GM20000 (cell line): ENCODE results near the gene BAHCC1.
"Not testable (repeated sequence)": the region's sequence is repeated elsewhere in the genome, so short reads cannot be mapped to it uniquely, and the experiment has no call there.

ENCODE experiments used
- DNase-seq: peaks from one replicate; pipeline ENCODE4 v3.0.0; 2012; ENCODE audit warnings: low spot score
- CTCF ChIP-seq: IDR thresholded peaks from 2 replicates; pipeline ENCODE4 v1.5.1; 2012; ENCODE audit warnings: mild to moderate bottlenecking, control low read depth; ENCODE audit errors: extremely low read depth, missing control alignments

The BAHCC1 gene

GRCh38 chr17:81350320-81350890 lies 44.9 kb upstream of the BAHCC1 start:
- no peak for TF ChIP-seq CTCF
- DNase-seq: no peak

- DNase-seq: not testable (repeated sequence)
These were observed 43.8 kb upstream of the BAHCC1 start for GRCh38 chr17:81351329-81352052.

DNA sequence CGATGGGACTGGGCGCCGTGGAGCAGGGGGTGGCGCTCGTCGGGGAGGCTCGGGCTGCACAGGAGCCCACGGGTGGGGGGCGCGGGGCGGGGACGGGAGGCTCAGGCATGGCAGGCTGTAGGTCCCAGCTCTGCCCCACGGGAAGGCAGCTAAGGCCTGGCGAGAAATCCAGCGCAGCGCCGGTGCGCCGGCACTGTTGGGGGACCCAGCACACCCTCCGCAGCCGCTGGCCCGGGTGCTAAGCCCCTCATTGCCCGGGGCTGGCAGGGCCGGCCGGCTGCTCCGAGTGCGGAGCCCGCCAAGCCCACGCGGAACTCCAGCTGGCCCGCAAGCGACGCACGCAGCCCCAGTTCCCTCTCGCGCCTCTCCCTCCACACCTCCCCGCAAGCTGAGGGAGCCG lies 43.2 kb upstream of the BAHCC1 start:
- DNase-seq: not testable (repeated sequence)

GRCh38 chr17:81354252-81354953 lies 40.9 kb upstream of the BAHCC1 start:
- TF ChIP-seq CTCF: no peak
- no peak for DNase-seq

GRCh38 chr17:81354954-81355347 lies 40.3 kb upstream of the BAHCC1 start:
- no peak for TF ChIP-seq CTCF
- DNase-seq: no peak

DNA sequence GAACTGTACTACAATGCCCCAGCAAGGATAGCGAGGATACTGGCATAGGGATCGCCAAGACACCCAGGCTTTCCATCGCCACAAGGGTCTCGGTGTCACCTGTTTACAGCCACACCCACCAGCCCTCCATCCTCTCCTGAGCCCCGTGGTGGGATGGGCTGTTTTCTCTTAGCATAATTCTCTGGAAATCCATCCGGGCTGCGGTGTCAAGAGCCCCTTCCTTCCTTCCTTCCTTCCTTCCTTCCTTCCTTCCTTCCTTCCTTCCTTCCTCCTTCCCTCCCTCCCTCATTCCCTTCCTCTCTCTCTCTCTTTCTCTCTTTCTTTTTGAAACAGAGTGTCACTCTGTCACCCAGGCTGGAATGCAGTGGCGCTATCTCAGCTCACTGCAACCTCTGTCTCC lies 36.0 kb upstream of the BAHCC1 start:
- no peak for TF ChIP-seq CTCF
- DNase-seq: no peak

- not testable (repeated sequence) for DNase-seq
These were observed 33.3 kb upstream of the BAHCC1 start for GRCh38 chr17:81362001-81362400.

- no peak for TF ChIP-seq CTCF
These were observed 30.7 kb upstream of the BAHCC1 start for GRCh38 chr17:81364278-81365147.

More at GRCh38 chr17:81364278-81365147, 30.7 kb upstream of the BAHCC1 start:
- DNase-seq: no peak
